Measurements from ENCODE around the gene PSMA1. TPM values are rescaled to one million over a fixed set of nuclear protein-coding genes. Genes with fewer than 3 reads are reported as not detected.

PSMA1 gene
- total and polyA plus RNA-seq, 2 of the 13 experiments (the other 11 are each of a cell fraction or from before 2014, with no cell fraction given), result 188 to 229 TPM

DNA sequence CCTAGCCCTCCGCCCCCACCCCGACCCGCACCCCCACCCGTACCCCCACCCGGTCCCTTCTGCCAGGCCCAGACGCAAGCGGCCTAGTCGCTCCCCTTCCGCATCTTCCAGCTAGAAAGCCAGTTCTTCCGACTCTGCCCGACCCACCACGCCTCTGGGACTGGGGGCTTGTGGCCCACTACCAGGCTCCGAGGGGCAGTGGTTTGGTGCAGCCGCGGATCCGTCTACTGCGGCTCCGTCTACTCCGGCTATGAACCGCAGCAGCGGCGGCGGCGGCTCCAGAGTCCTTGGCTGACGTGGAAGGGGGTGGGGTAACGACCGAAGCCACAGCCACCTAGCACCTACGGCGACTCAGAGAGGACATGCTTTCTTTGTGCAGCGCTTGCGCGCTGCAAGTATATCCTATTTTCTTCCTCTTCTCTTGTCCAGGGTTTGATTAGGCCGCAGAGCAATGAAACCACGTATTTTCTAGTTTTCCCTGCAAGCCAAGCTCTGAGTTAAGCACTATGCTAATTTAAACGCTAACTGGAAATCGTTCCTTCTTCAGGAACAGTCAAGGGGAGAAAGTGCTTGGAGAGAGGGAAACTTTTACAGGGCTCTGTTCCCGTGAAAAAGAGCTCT lies 20.5 kb downstream of the PSMA1 start, which contains the start of gene COPB1 (continued):
- TF ChIP-seq MED1 (CRISPR knock-in tag; IDR thresholded peaks at IDR 0.05), result peak; percentile 69
- TF ChIP-seq, protein P1, sequence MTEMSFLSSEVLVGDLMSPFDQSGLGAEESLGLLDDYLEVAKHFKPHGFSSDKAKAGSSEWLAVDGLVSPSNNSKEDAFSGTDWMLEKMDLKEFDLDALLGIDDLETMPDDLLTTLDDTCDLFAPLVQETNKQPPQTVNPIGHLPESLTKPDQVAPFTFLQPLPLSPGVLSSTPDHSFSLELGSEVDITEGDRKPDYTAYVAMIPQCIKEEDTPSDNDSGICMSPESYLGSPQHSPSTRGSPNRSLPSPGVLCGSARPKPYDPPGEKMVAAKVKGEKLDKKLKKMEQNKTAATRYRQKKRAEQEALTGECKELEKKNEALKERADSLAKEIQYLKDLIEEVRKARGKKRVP (CRISPR knock-in tag; IDR thresholded peaks at IDR 0.05), result peak in 1 of 2 experiments; percentile 63; a peak in 2 of 4 replicates
- peak; percentile 91 for TF ChIP-seq KMT2A (CRISPR knock-in tag; IDR thresholded peaks at IDR 0.05)
- TF ChIP-seq SRSF1 (optimal IDR thresholded peaks at IDR 0.05; ENCODE audit: low read depth, low read length), result peak; percentile 82
- TF ChIP-seq, protein P2, sequence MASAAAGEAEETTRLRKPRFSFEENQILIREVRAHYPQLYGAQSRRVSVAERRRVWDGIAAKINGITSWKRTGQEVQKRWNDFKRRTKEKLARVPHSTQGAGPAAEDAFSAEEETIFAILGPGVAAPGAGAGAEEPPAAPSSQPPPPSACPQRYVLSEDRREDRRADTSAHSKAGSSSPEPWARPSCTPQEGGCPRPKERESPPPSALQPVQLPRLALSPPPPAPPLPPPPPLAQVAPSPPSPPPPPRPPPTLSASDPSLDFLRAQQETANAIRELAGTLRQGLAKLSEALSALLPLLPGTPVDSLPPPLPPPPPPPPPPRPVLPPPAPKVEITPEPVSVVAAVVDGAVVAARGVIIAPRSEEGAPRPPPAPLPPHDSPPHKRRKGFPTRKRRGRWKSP (CRISPR knock-in tag; IDR thresholded peaks at IDR 0.05), result peak; percentile 45; the same call in 1 of the 2 replicates
- TF ChIP-seq ELF1 (CRISPR knock-in tag; IDR thresholded peaks at IDR 0.05), result peak; percentile 76
- peak; percentile 48; the same call in 1 of the 2 replicates for TF ChIP-seq ZNF44 (CRISPR knock-in tag; IDR thresholded peaks at IDR 0.05)
- peak; percentile 84; the same call in 1 of the 2 replicates for TF ChIP-seq ZNF160 (CRISPR knock-in tag; IDR thresholded peaks at IDR 0.05)
- peak; percentile 28; the same call in 1 of the 2 replicates for TF ChIP-seq HMG20B (CRISPR knock-in tag; conservative IDR thresholded peaks at IDR 0.05)
- TF ChIP-seq KAT7 (CRISPR knock-in tag; IDR thresholded peaks at IDR 0.05; ENCODE audit: borderline replicate concordance), result peak; percentile 43; the same call in 1 of the 2 replicates
- TF ChIP-seq, protein P3, sequence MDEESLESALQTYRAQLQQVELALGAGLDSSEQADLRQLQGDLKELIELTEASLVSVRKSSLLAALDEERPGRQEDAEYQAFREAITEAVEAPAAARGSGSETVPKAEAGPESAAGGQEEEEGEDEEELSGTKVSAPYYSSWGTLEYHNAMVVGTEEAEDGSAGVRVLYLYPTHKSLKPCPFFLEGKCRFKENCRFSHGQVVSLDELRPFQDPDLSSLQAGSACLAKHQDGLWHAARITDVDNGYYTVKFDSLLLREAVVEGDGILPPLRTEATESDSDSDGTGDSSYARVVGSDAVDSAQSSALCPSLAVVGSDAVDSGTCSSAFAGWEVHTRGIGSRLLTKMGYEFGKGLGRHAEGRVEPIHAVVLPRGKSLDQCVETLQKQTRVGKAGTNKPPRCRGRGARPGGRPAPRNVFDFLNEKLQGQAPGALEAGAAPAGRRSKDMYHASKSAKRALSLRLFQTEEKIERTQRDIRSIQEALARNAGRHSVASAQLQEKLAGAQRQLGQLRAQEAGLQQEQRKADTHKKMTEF (CRISPR knock-in tag; IDR thresholded peaks at IDR 0.05), result peak; percentile 70
- TF ChIP-seq ZNF703 (CRISPR knock-in tag; IDR thresholded peaks at IDR 0.05; ENCODE audit: borderline replicate concordance), result 0 out of 2 replicates have a peak, but pooled peaks have one; percentile 37
- peak; percentile 48 for TF ChIP-seq THRA (CRISPR knock-in tag; IDR thresholded peaks at IDR 0.05; ENCODE audit: borderline replicate concordance)
- peak; percentile 76; the same call in 1 of the 2 replicates for TF ChIP-seq YEATS2 (CRISPR knock-in tag; IDR thresholded peaks at IDR 0.05; ENCODE audit: borderline replicate concordance)
- TF ChIP-seq NFKB2 (CRISPR knock-in tag; IDR thresholded peaks at IDR 0.05; ENCODE audit: borderline replicate concordance), result peak; percentile 78; the same call in 1 of the 2 replicates
- TF ChIP-seq SOX13 (IDR thresholded peaks at IDR 0.05), result peak; percentile 27; the same call in 1 of the 2 replicates
- no peak; a peak in 1 of 4 replicates for TF ChIP-seq SOX13 (CRISPR knock-in tag; conservative IDR thresholded peaks at IDR 0.05 in 1 of 2, IDR thresholded peaks at IDR 0.05 in 1 of 2)
- no peak for TF ChIP-seq JUND (CRISPR knock-in tag; IDR thresholded peaks at IDR 0.05)
- peak; percentile 85; the same call in 1 of the 2 replicates for TF ChIP-seq ZBTB20 (CRISPR knock-in tag; IDR thresholded peaks at IDR 0.05; ENCODE audit: borderline replicate concordance, low read depth)
- 0 out of 2 replicates have a peak, but pooled peaks have one; percentile 33 for TF ChIP-seq ZBTB42 (CRISPR knock-in tag; IDR thresholded peaks at IDR 0.05)
- TF ChIP-seq THAP9 (CRISPR knock-in tag; IDR thresholded peaks at IDR 0.05; ENCODE audit: borderline replicate concordance), result 0 out of 2 replicates have a peak, but pooled peaks have one; percentile 50
